ENCODE data around the gene CYTIP. TPM values are rescaled to one million over a fixed set of nuclear protein-coding genes. Genes with fewer than 3 reads are reported as not detected.

Gene CYTIP
- total and polyA plus RNA-seq, 2 of the 13 experiments (the other 11 are each of a cell fraction or from before 2014, with no cell fraction given): not detected

DNA sequence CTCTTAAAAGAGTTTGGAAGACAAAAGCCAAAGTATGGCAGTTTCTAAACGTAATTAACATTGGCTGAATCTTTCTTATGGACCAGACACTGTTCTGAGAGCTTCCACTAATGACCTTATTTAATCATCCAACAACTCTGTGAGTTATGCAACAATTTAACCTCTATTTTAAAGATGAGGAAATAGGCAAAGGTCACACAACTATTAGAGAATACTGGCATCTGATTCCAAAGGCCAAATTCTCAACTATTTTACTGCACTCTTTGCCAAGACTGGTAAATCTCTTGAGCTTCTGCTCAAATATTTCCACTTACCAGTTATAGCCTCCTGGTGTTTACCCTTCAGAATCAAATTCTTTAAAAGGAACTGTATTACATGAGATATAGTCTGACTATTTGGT, 76.2 kb downstream of the CYTIP start:
- Histone ChIP-seq H3K4me2 (ENCODE audit: low read depth, low read length) (no peak overlapping the region), H3K4me3 (replicated peaks in 1 of 3; ENCODE audit: insufficient read depth in 1 of 3, low read depth in 2 of 3, low read length in 3 of 3) (no peak overlapping the region), H3K27me3 (ENCODE audit: control insufficient read depth in 1 of 2, insufficient read depth in 2 of 2, low read length in 2 of 2) (no peaks in the 10 kb centered on the region), H3K27ac (ENCODE audit: extremely low read length, insufficient read depth, low read length) (no peak overlapping the region), H3K79me2 (ENCODE audit: insufficient read depth, low read length) (no peaks in the 10 kb centered on the region), H3K9ac (ENCODE audit: insufficient read depth, low read depth, low read length) (no peak overlapping the region), H3K4me1 (ENCODE audit: insufficient read depth, low read length) (0 out of 2 replicates have a peak, but pooled peaks cover 11% of the 10 kb centered on the region), H3K36me3 (replicated peaks in 1 of 2; ENCODE audit: control insufficient read depth in 1 of 2, insufficient read depth in 2 of 2, low read length in 2 of 2) (no peaks in the 10 kb centered on the region), H2AFZ (ENCODE audit: low read length) (no peak overlapping the region), H4K20me1 (ENCODE audit: insufficient read depth, low read length) (no peaks in the 10 kb centered on the region), H3K9me3 (ENCODE audit: low read length) (peaks cover 7% of the 10 kb centered on the region; the same call in 1 of the 2 replicates)
- ChIA-PET CTCF (ENCODE audit: low intra/inter-chr PET ratio, low total read pairs) (no interaction called here), POLR2A (no interaction called here)
- WGBS (ENCODE audit: low lambda C conversion rate): 0% methylated on average over 1 of the region's 1 CpG
- intact Hi-C loops (cut with micrococcal nuclease; ENCODE audit: unreplicated experiment) (no loop called here), in situ Hi-C loops (cut with HindIII; ENCODE audit: extremely low pct_ligation_motif_present, low pct_unique_long_range_greater_than_20kb) (no loop called here)
- BruUV-seq (replicated peaks): no TSS peak
- FAIRE-seq (no peak), ATAC-seq (no peak), DNase-seq (ENCODE audit: low spot score) (no peak)
- TF ChIP-seq CC2D1A (CRISPR knock-in tag; IDR thresholded peaks at IDR 0.05) (no peak), ZNF430 (CRISPR knock-in tag; IDR thresholded peaks at IDR 0.05) (no peak), RNF2 (conservative IDR thresholded peaks at IDR 0.05; ENCODE audit: low read depth) (no peak), ZSCAN9 (CRISPR knock-in tag; IDR thresholded peaks at IDR 0.05; ENCODE audit: borderline replicate concordance) (no peak), ZNF136 (CRISPR knock-in tag; IDR thresholded peaks at IDR 0.05; ENCODE audit: low read depth) (no peak), MTF2 (CRISPR knock-in tag; IDR thresholded peaks at IDR 0.05; ENCODE audit: borderline replicate concordance) (no peak), EZH2 (conservative IDR thresholded peaks at IDR 0.05; ENCODE audit: low read depth, low read length) (no peak), NPAS2 (CRISPR knock-in tag; IDR thresholded peaks at IDR 0.05; ENCODE audit: borderline replicate concordance) (no peak), MIER2 (CRISPR knock-in tag; IDR thresholded peaks at IDR 0.05) (no peak), MYC (CRISPR knock-in tag; IDR thresholded peaks at IDR 0.05; ENCODE audit: borderline replicate concordance) (no peak), ZNF264 (CRISPR knock-in tag; IDR thresholded peaks at IDR 0.05) (no peak), ZFP36 (IDR thresholded peaks at IDR 0.05; ENCODE audit: borderline replicate concordance, low read depth, low read length, partially characterized antibody) (no peak)

Other genes with a start within 250 kb of the CYTIP start
- gene GALNT5, start 186.4 kb downstream of the CYTIP start, total RNA-seq (2016; rRNA removed; fragmentation: Illumina TruSeq; extraction: Trizol): not detected in 2 replicates
- gene GALNT5, start 186.4 kb downstream of the CYTIP start, polyA plus RNA-seq (2011; rRNA removed): not detected in 2 replicates
- gene ERMN, start 118.3 kb downstream of the CYTIP start, total RNA-seq (2016; rRNA removed; fragmentation: Illumina TruSeq; extraction: Trizol): not detected in 2 replicates
- not detected in 2 replicates for gene ERMN, start 118.3 kb downstream of the CYTIP start, polyA plus RNA-seq (2011; rRNA removed)
- gene ACVR1C, start 184.8 kb upstream of the CYTIP start, total RNA-seq (2016; rRNA removed; fragmentation: Illumina TruSeq; extraction: Trizol): 0.59 and 1.0 TPM in 2 replicates
- gene ACVR1C, start 184.8 kb upstream of the CYTIP start, polyA plus RNA-seq (2011; rRNA removed): 0.05 TPM in 2 replicates